ENCODE measurements around the gene TBL1XR1.

The TBL1XR1 gene

GRCh38 chr3:177197041-177197726 is at the start of gene TBL1XR1:
TBL1XR1 (minus strand) TSS chr3:177197482; CDS start chr3:177064977, 132,505 bp downstream.
- peak; percentile 22 to 94 (median 87) for DNase-seq

- no peak for DNase-seq
These were observed 48.0 kb upstream of the TBL1XR1 start for GRCh38 chr3:177245250-177245649.

DNA sequence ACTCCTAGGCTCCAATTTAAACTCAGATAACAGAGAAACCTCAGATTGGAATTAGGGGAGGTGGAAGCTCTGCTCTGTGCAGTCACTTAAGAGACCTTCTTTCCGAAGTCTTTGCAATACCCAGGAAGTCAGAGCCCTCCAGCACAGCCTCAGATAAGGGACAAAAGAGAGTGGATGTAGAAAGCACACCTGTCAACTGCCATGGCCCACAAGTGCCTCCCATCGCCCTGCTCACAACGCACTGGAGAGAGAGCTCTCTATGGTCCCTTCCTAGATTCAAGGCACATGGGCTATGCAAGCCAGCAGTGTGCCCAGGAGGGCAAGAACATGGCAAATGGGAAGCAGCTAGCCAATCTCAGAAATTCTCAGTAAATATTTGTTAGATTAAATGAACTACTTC is 47.3 kb upstream of the TBL1XR1 start:
- DNase-seq: no peak

- no peak for DNase-seq
These were observed 41.5 kb upstream of the TBL1XR1 start for GRCh38 chr3:177238686-177239216.

- no peak for DNase-seq
These were observed 39.9 kb upstream of the TBL1XR1 start for GRCh38 chr3:177237206-177237605.

GRCh38 chr3:177236704-177237103 is 39.4 kb upstream of the TBL1XR1 start:
- no peak for DNase-seq

GRCh38 chr3:177234121-177234520 is 36.8 kb upstream of the TBL1XR1 start:
- DNase-seq: no peak

- DNase-seq: no peak
These were observed 34.0 kb upstream of the TBL1XR1 start for GRCh38 chr3:177231242-177231641.

DNA sequence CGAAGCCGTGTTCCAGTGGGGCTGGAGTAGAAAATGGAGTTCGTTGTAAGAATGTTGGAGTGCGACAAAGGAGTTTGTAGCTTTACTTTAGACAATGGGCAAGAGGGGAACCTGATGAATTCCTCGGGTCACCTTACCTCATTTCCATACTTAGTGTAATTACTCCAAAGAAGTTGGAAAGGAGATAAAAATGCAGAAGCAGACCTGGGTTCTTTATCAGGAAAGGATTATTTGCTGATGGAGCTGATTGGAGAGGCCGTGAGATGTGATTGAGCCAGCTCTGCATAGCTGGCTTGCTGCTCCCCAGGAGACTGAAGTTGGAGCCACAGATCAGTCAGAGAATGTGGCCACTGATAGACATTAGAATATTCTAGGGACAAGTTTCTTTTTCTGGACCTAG is 33.4 kb upstream of the TBL1XR1 start:
- DNase-seq: no peak

DNA sequence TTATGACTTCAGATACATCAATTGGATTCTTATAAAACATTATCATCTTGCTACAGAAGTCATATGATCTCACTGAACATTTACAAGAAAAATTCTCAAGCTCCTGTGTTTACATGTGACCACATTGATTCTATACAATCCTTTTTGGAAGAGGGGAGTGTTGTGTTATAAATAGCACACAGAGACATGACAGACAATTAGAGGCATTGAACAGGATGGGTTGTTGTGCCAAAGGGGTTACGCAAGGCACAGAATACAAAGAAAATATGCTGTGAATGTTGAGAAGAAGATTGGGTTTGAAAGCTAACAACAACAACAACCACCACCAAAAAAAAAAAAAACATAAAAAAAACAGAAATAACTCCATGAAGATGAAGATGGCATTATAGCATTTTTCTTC is 32.5 kb upstream of the TBL1XR1 start:
- no peak for DNase-seq

DNA sequence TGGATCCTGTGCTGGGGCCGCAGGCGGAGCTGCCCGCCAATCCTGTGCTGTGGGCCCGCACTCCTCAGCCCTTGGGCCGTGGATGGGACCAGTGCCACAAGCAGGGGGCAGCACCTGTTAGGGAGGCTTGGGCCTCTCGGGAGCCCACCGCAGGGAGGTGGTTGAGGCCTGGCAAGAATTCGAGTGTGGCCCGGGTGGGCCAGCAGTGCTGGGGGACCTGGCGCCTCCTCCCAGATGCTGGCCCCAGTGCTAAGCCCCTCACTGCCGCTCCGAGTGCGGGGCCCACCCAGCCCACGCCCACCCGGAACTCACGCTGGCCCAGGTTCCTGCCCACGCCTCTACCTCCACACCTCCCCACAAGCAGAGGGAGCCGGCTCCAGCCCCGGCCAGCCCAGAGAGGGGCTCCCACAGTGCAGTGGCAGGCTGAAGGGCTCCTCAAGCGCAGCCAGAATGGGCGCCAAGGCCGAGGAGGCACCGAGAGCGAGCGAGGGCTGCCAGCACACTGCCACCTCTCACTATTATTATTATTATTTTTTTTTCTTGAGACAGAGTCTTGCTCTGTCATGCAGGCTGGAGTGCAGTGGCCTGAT is 31.4 kb upstream of the TBL1XR1 start:
- DNase-seq: no peak

DNA sequence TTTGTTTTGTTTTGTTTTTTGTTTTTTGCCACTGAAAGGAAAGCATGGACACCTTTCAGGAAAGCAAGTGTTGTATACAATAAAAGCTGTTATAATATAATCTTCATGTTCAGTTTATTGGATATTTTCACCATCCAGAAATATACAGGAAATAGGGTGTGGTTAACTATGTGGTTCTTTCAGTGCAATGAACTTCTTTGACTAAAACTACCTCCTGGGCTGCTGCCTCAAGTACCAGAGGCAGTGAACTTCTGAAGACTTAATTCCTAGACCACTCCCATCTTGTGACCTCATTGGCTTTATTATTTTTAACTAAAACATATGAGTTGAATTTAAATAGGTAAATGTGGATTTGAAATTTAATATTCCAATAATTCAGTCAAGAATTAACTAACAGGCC is 27.1 kb upstream of the TBL1XR1 start:
- no peak for DNase-seq

DNA sequence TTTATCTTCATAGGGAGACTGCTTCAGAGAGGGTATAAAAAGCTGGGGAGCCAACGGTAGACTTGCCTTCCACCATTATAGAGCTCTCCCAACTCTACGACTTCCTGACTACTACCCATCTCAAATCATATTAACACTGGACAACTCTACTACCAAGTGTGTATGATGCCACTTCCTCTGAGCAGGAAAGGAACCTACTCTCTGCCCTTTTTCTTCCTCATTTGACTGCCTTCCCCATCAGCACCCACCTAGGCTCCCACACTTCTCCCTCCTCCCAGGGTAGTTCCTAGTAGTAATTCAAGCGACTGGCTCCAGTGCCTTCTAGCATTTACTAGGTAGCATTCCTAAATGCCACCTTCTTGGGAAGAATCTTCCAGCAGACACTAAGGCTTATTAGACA is 24.5 kb upstream of the TBL1XR1 start:
- DNase-seq: no peak

GRCh38 chr3:177220136-177220974 is 23.1 kb upstream of the TBL1XR1 start:
- peak in 5 of 56 donors; percentile 0 to 31 (median 12) for DNase-seq

DNA sequence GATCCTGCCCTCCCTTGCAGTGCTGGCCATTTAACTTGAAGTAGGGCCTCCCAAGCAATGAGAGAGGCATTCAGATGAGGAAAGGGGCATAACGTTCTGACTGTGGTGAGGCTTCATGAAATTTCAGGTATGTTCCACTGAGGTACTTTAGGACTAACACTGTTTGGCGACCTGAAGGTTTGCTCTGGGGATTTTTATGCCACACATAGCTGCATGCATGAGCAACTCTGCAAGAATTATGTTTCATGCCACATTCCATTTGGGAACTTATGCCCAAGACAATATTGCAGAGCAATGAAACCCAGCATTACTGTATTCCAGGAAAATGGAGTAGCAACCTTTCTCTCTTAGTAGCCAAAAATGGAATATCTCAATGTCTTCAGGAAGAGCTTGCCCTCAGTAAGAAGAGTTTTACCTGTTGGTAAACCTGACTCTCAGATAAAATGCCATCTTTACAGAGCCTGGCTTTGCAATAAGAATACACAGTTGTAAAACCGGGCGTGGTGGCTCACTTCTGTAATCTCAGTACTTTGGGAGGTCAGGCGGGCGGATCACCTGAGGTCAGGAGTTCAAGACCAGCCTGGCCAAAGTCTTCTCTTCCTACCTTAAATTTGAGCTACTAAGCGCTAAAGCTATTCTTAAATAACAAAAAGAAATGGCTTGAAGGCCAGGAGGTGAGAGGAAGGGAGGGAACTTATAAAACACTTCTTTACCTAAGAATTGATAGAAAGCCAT is 16.7 kb upstream of the TBL1XR1 start:
- DNase-seq: no peak

- DNase-seq: no peak
These were observed 15.5 kb upstream of the TBL1XR1 start for GRCh38 chr3:177212756-177213155.

DNA sequence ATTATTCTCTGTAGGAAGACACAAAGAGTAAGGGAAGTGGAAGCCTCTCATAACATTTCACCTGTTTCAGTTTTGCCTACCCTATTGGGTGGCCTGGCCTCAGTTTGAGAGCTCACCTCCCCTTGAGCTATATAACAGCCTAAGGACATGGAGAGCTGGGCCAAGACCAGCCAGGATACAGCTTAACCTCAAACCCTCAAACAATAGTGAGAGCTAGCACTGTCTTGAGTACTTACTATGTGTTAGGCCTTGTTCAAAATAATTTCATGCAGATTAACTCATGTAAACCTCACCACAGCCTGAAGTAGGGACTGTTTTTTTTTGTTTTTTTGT is 15.0 kb upstream of the TBL1XR1 start:
- no peak for DNase-seq

- no peak for DNase-seq
These were observed 14.4 kb upstream of the TBL1XR1 start for GRCh38 chr3:177211503-177212277.

- DNase-seq: no peak
These were observed 13.6 kb upstream of the TBL1XR1 start for GRCh38 chr3:177210744-177211502.

DNA sequence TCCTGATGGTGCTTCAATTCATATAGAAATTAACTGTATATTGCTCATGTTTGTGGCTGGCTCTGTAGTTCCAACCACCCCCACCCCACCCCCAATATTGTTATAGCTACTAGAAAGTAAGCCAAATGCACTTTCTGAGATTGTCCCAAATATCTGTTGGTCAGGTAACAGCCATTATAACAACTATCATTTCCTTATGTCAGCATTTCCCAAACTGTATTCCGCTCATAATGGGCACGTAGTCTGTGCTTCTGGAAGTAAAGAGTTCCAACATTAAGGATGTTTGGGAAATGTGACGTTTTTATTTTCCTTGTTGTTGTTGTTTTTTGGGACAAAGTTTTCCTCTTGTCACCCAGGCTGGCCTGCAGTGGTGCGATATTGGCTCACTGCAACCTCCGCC is 12.2 kb upstream of the TBL1XR1 start:
- no peak for DNase-seq
